CD4-positive, alpha-beta T cell treated with Interleukin-21 for 1 hour (primary cell): ENCODE results near the gene CLEC2A.
A peak's percentile ranks its signal among the peaks of the same experiment; 100 is the strongest.
"Not testable (repeated sequence)": the region's sequence is repeated elsewhere in the genome, so short reads cannot be mapped to it uniquely, and the experiment has no call there.

Experiments
- DNase-seq: peaks from one replicate; pipeline ENCODE4 v3.0.0-alpha.2; 2020

The CLEC2A gene

GRCh38 chr12:9880532-9881078, 51.6 kb downstream of the CLEC2A start:
- DNase-seq = no peak

GRCh38 chr12:9876120-9876519, 56.0 kb downstream of the CLEC2A start:
- not testable (repeated sequence) for DNase-seq

GRCh38 chr12:9872742-9873141, 59.4 kb downstream of the CLEC2A start:
- no peak for DNase-seq

GRCh38 chr12:9872162-9872561, 60.0 kb downstream of the CLEC2A start:
- no peak for DNase-seq

- no peak for DNase-seq
These were observed 61.8 kb downstream of the CLEC2A start for GRCh38 chr12:9870286-9870866.

- peak; percentile 76 for DNase-seq
These were observed 62.6 kb downstream of the CLEC2A start, which contains the start of gene CLEC2B for GRCh38 chr12:9869307-9870161. CLEC2B (minus strand) TSS chr12:9869354.

GRCh38 chr12:9868951-9869306, 63.2 kb downstream of the CLEC2A start:
- DNase-seq = no peak

GRCh38 chr12:9868311-9868801, 63.8 kb downstream of the CLEC2A start:
- DNase-seq = peak; percentile 28

- DNase-seq = no peak
These were observed 64.6 kb downstream of the CLEC2A start for GRCh38 chr12:9867531-9867930.

- no peak for DNase-seq
These were observed 65.3 kb downstream of the CLEC2A start for GRCh38 chr12:9866860-9867269.

GRCh38 chr12:9864913-9865675, 67.1 kb downstream of the CLEC2A start:
- peak; percentile 48 for DNase-seq
